NOMO-1 treated with DMSO at 0.1 percent for 48 hours (cell line): ENCODE measurements around the gene MILR1.
A peak's percentile ranks its signal among the peaks of the same experiment; 100 is the strongest.
"Not testable (repeated sequence)": the region's sequence is repeated elsewhere in the genome, so short reads cannot be mapped to it uniquely, and the experiment has no call there.

Experiments
- DNase-seq: peaks from one replicate; lab custom pipeline; 2025; ENCODE audit not compliant: unreplicated experiment; lab: John Stamatoyannopoulos, UW

Gene MILR1

GRCh38 chr17:64448665-64449512 is at the start of gene MILR1:
TSS of gene MILR1 (plus strand) at chr17:64449115. CDS start at chr17:64449169, 54 bp downstream.
- DNase-seq: peak; percentile 99

- no peak for DNase-seq
These were observed 49.2 kb upstream of the MILR1 start for GRCh38 chr17:64399767-64400156.

- peak; percentile 63 for DNase-seq
These were observed 48.3 kb upstream of the MILR1 start for GRCh38 chr17:64400642-64401041.

- DNase-seq: no peak
These were observed 47.6 kb upstream of the MILR1 start for GRCh38 chr17:64401244-64401860.

- DNase-seq: no peak
These were observed 47.0 kb upstream of the MILR1 start for GRCh38 chr17:64401941-64402340.

GRCh38 chr17:64402469-64402868 is 46.4 kb upstream of the MILR1 start:
- no peak for DNase-seq

- no peak for DNase-seq
These were observed 44.9 kb upstream of the MILR1 start for GRCh38 chr17:64403881-64404460.

- peak; percentile 29 for DNase-seq
These were observed 42.4 kb upstream of the MILR1 start for GRCh38 chr17:64406321-64407200.

GRCh38 chr17:64410750-64411490 is 38.0 kb upstream of the MILR1 start:
- DNase-seq: no peak

- peak; percentile 91 for DNase-seq
These were observed 36.7 kb upstream of the MILR1 start for GRCh38 chr17:64411999-64412771.

- DNase-seq: no peak
These were observed 36.0 kb upstream of the MILR1 start for GRCh38 chr17:64412944-64413381.

- DNase-seq: peak; percentile 84
These were observed 35.4 kb upstream of the MILR1 start for GRCh38 chr17:64413513-64413912.

- DNase-seq: peak; percentile 83
These were observed 30.2 kb upstream of the MILR1 start for GRCh38 chr17:64418506-64419339.

GRCh38 chr17:64420143-64420670 is 28.7 kb upstream of the MILR1 start:
- DNase-seq: peak; percentile 80

- DNase-seq: not testable (repeated sequence)
These were observed 26.8 kb upstream of the MILR1 start for GRCh38 chr17:64422121-64422520.

GRCh38 chr17:64423881-64424280 is 25.0 kb upstream of the MILR1 start:
- DNase-seq: no peak

- DNase-seq: no peak
These were observed 24.5 kb upstream of the MILR1 start for GRCh38 chr17:64424324-64424849.

GRCh38 chr17:64425191-64425590 is 23.7 kb upstream of the MILR1 start:
- no peak for DNase-seq
